Measurements from ENCODE around the gene C1orf226.
"Not testable (repeated sequence)": the region's sequence is repeated elsewhere in the genome, so short reads cannot be mapped to it uniquely, and the experiment has no call there.

Gene C1orf226

GRCh38 chr1:162398999-162399580 is 17.6 kb downstream of the C1orf226 start:
- FAIRE-seq = no peak
- DNase-seq (ENCODE audit: extremely low spot score, insufficient read length, low read depth) = no peak

- DNase-seq (ENCODE audit: extremely low spot score, insufficient read length, low read depth) = no peak
- no peak for FAIRE-seq
Observed at GRCh38 chr1:162400790-162401355, 19.3 kb downstream of the C1orf226 start.

DNA sequence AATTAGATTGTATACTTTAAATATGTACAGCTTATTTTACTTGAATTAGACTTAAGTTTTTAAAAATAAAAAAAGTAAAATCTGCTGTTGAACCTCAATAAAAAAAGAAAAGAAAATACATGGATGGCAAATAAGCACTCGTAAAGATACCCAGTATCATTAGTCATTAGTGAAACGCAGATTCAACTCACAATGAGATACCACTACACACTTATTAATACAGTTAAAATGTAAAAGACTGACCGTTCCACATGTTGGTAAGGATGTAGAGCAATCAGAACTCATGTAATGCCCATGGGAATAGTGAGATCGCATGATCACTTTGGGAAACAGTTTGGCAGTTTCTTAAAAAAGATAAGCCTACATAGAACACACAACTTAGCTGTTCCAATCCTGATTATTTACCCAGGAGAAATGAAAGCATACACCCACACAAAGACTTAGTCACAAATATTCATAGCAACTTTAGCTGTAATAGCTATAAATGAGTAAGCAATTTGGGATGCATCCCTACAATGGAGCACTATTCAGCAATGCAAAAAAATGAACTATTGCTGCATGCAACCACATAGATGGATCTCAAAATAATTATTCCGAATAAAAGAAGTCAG is 23.1 kb downstream of the C1orf226 start:
- FAIRE-seq = no peak
- no peak for DNase-seq (ENCODE audit: extremely low spot score, insufficient read length, low read depth)

- FAIRE-seq (no peak), DNase-seq (ENCODE audit: extremely low spot score, insufficient read length, low read depth) (no peak)
Observed at GRCh38 chr1:162405800-162406199, 24.3 kb downstream of the C1orf226 start.

- DNase-seq (ENCODE audit: extremely low spot score, insufficient read length, low read depth) (no peak), FAIRE-seq (no peak)
Observed at GRCh38 chr1:162406811-162407210, 25.3 kb downstream of the C1orf226 start.

DNA sequence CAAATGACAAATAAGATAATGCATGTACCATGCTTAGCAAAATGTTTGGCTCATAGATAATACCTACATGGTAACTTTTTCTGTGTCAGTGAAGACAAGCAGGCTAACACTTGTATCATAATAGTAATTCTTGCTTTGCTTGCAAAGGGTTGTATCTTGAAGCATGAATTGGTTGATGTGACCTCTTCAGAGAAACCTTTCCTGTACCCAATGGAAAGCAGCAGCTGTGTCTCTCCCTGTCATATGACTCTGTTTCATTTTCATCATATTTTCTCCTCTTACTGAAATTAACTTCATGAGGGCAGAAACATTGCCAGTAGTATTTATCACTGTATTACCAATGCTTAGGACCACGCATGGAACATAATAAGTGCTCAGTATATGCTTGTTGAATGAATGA is 26.0 kb downstream of the C1orf226 start:
- FAIRE-seq (no peak), DNase-seq (ENCODE audit: extremely low spot score, insufficient read length, low read depth) (no peak)

- no peak for FAIRE-seq
Observed at GRCh38 chr1:162412002-162412401, 30.5 kb downstream of the C1orf226 start, which contains the start of gene SH2D1B. Gene SH2D1B, minus strand, starts transcription at chr1:162412136. Its CDS starts 120 bp downstream, at chr1:162412016.

DNA sequence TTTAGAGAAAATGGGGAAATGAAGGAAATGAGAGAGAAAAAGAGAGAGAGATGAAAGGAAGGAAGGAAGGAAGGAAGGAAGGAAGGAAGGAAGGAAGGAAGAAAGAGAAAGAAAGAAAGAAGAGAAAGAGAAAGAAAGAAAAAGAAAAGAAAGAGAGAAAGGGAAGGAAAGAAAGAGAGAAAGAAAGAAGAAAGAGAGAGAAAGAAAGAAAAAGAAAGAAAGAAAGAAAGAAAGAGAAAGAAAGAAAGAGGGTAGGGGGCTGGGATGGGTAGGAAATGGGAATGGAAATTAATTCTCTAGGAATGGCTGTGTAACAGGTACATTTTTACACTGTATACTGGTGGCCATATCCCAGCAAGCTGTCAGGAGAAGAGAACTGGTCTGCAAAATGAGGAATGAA is 34.7 kb downstream of the C1orf226 start:
- DNase-seq (ENCODE audit: extremely low spot score, insufficient read length, low read depth) = no peak
- no peak for FAIRE-seq

More at GRCh38 chr1:162412002-162412401, 30.5 kb downstream of the C1orf226 start, which contains the start of gene SH2D1B:
- no peak for DNase-seq (ENCODE audit: extremely low spot score, insufficient read length, low read depth)

- DNase-seq (ENCODE audit: extremely low spot score, insufficient read length, low read depth) (no peak), FAIRE-seq (no peak)
Observed at GRCh38 chr1:162416909-162417308, 35.4 kb downstream of the C1orf226 start.

- DNase-seq (ENCODE audit: extremely low spot score, insufficient read length, low read depth) (no peak), FAIRE-seq (no peak)
Observed at GRCh38 chr1:162417650-162418049, 36.1 kb downstream of the C1orf226 start.

DNA sequence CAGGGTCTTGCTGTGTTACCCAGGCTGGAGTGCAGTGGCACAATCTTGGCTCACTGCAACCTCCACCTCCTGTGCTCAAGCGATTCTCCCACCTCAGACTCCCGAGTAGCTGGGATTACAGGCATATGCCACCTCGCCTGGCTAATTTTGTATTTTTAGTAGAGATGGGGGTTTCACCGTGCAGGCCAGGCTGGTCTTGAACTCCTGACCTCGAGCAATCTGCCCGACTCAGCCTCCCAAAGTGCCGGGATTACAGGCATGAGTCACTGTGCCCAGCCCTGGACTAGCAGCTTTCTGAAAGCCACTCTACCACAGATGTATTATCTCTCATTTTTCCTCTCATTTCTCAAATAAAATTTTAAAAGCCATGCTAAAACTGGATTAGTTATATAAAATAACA is 37.1 kb downstream of the C1orf226 start:
- not testable (repeated sequence) for FAIRE-seq; DNase-seq (ENCODE audit: extremely low spot score, insufficient read length, low read depth)

GRCh38 chr1:162419450-162419931 is 38.0 kb downstream of the C1orf226 start:
- not testable (repeated sequence) for FAIRE-seq; DNase-seq (ENCODE audit: extremely low spot score, insufficient read length, low read depth)

DNA sequence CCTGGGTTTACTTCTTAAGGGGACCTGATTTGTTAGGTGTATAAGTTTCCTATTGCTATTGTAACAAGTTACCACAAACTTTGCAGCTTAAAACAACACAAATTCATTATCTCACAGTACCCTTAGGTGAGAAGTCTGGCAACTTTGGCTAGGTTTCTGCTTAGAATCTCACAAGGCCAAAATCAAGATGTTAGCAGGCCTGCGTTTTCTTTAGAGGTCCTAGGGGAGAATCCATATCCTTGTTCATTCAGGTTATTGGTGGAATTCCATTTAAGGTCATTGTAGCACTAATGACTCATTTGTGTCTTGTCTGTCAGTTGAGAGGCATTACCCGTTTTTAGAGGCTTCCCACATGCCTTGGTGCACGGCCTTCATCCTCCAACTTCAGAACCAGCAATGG is 38.6 kb downstream of the C1orf226 start:
- DNase-seq (ENCODE audit: extremely low spot score, insufficient read length, low read depth) (no peak), FAIRE-seq (no peak)

GRCh38 chr1:162421258-162422164 is 40.0 kb downstream of the C1orf226 start:
- no peak for DNase-seq (ENCODE audit: extremely low spot score, insufficient read length, low read depth)
- FAIRE-seq = no peak

GRCh38 chr1:162422662-162423375 is 41.3 kb downstream of the C1orf226 start:
- FAIRE-seq = no peak
- no peak for DNase-seq (ENCODE audit: extremely low spot score, insufficient read length, low read depth)

DNA sequence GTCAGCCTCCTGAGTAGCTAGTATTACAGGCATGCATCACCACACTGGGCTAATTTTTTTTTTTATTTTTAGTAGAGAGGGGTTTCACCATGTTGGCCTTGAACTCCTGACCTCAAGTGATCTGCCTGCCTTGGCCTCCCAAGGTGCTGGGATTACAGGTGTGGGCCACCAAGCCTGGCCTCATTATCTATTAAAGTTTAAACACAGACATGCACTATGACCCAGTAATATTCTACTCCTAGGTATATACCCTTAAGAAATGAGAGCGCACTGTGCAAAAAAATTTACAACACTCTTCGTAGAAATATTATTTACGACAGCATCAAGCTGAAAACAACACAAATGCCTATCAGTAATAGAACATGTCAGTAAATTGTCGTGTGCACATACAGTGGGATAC is 49.1 kb downstream of the C1orf226 start:
- no peak for FAIRE-seq
- no peak for DNase-seq (ENCODE audit: extremely low spot score, insufficient read length, low read depth)

GRCh38 chr1:162432977-162433713 is 51.6 kb downstream of the C1orf226 start:
- not testable (repeated sequence) for DNase-seq (ENCODE audit: extremely low spot score, insufficient read length, low read depth); FAIRE-seq

Data from GM18507 (cell line).